Ovary (tissue), 3 donors: Measurements from ENCODE around the gene MYO1H.

Experiments
- CTCF ChIP-seq, 3 donors: fragments of 450-650 bp in 2 of 3; fragments of 200-600 bp in 1 of 3; IDR thresholded peaks; one replicate each; pipeline versions ENCODE4 v1.5.1 to v1.8.0; 2016 to 2022; ENCODE audit warnings: antibody characterized with exemption in 3 of 3, mild to moderate bottlenecking in 1 of 3
- EP300 ChIP-seq: sonication (generic); formaldehyde crosslinking; IDR thresholded peaks from one replicate; pipeline ENCODE4 v1.6.1; 2017; ENCODE audit warnings: antibody characterized with exemption
- POLR2A ChIP-seq: fragments of 450-650 bp; IDR thresholded peaks from one replicate; pipeline ENCODE4 v1.6.1; 2017; ENCODE audit warnings: antibody characterized with exemption, mild to moderate bottlenecking, moderate library complexity
- donor health status: DM: no; HTN: no; CAD: no.

GRCh38 chr12:109475121-109475520 is 127.4 kb downstream of the MYO1H start:
- TF ChIP-seq CTCF (IDR thresholded peaks at IDR 0.05) (no peak), POLR2A (no peak), EP300 (no peak)
